Central memory CD8-positive, alpha-beta T cell (primary cell): ENCODE data around the gene RBM47.

Source experiments
- ATAC-seq: fragments of 150-1000 bp; cut with Tn5 transposase; replicated peaks from 2 replicates; pipeline ENCODE4 v1.10.0; 2022; ENCODE audit warnings: mild to moderate bottlenecking, moderate FRiP score, moderate number of reproducible peaks; ENCODE audit not compliant: poor library complexity, severe bottlenecking; ENCODE audit errors: extremely low read depth
- DNase-seq, 2 donors: peaks; one replicate each; pipeline ENCODE4 v3.0.0; 2021; ENCODE audit warnings: low spot score in 2 of 2
- H3K27ac Mint-ChIP-seq: one replicate; pipeline ENCODE4 v1.8.0; 2022; ENCODE audit warnings: low read depth, mild to moderate bottlenecking, moderate library complexity, mixed read lengths
- H3K27me3 Mint-ChIP-seq: one replicate; pipeline ENCODE4 v1.8.0; 2022; ENCODE audit warnings: mixed read lengths
- H3K36me3 Mint-ChIP-seq: one replicate; pipeline ENCODE4 v1.8.0; 2022; ENCODE audit warnings: mild to moderate bottlenecking, moderate library complexity, mixed read lengths; ENCODE audit not compliant: insufficient read depth
- H3K4me1 Mint-ChIP-seq: one replicate; pipeline ENCODE4 v1.8.0; 2022; ENCODE audit warnings: mixed read lengths
- H3K4me3 Mint-ChIP-seq: one replicate; pipeline ENCODE4 v1.8.0; 2022; ENCODE audit warnings: mild to moderate bottlenecking, moderate library complexity, mixed read lengths
- H3K9me3 Mint-ChIP-seq: one replicate; pipeline ENCODE4 v1.8.0; 2022; ENCODE audit warnings: mixed read lengths

RBM47 gene

DNA sequence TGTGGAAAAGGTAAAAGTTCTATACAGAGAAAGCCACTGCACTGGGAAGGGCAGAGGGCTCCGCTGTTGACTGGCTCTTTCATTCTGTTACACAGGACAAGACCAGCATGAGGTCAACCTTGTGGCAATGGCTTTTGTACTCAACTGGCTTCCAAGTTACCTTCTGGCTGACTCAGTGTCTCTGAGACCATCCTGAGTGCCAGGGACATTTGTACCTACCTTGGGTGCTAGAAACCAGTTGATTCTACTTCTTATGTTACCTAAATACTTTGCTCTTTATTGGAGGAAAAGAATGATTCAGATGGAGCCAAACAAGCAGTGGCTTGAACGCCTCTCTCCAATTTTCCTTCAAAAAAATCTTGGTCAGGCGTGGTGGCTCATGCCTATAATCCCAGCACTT, 123.2 kb downstream of the RBM47 start:
- Mint-ChIP-seq H3K4me1 (no peaks in the 10 kb centered on the region), H3K27ac (no peak overlapping the region), H3K9me3 (no peaks in the 10 kb centered on the region), H3K4me3 (no peak overlapping the region), H3K27me3 (no peaks in the 10 kb centered on the region), H3K36me3 (peaks cover 5% of the 10 kb centered on the region)
- ATAC-seq (no peak), DNase-seq (no peak)

DNA sequence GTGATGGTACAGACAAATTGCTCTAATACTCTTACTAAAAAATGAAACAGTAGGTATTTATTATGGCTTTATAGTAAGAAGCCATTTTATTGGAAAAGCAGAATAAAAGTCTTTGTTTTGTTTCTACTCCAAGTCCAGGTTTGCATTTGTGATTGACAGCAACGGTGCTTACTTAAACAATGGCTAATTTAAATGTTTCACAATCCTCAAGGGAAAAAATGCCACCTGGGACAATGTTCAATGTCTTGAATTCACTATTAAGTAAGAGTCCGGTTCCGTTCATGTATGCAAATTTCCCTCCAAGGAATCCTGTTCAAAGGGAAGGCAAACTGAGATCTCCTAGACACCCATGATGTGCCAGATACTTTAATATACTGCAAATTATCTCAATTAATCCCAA, 123.6 kb downstream of the RBM47 start:
- Mint-ChIP-seq H3K36me3 (peaks cover 5% of the 10 kb centered on the region), H3K9me3 (no peaks in the 10 kb centered on the region), H3K27ac (no peak overlapping the region), H3K4me1 (no peaks in the 10 kb centered on the region), H3K4me3 (no peak overlapping the region), H3K27me3 (no peaks in the 10 kb centered on the region)
- DNase-seq (no peak), ATAC-seq (no peak)

DNA sequence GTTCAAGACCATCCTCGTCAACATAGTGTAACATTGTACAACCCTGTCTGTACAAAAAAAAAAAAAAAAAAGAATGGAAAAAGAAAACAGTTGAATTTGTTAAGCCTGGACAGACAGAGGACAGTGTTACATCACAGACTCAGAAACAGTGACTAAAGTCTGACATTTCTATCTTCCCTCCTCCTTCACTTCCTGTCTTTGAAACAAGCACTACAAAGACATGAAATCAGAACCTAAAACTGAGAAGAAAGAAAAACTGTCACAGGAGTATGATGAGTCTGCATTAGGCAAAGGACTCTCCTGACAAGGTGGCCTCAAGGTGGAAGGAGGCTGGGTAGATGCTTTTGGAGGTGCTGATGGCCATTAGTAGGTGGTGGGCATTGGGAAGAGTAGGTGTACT, 126.7 kb downstream of the RBM47 start:
- Mint-ChIP-seq H3K27ac (no peak overlapping the region), H3K4me3 (no peak overlapping the region), H3K36me3 (peaks cover 5% of the 10 kb centered on the region), H3K4me1 (no peaks in the 10 kb centered on the region), H3K27me3 (no peaks in the 10 kb centered on the region), H3K9me3 (no peaks in the 10 kb centered on the region)
- DNase-seq: no peak
- no peak for ATAC-seq

DNA sequence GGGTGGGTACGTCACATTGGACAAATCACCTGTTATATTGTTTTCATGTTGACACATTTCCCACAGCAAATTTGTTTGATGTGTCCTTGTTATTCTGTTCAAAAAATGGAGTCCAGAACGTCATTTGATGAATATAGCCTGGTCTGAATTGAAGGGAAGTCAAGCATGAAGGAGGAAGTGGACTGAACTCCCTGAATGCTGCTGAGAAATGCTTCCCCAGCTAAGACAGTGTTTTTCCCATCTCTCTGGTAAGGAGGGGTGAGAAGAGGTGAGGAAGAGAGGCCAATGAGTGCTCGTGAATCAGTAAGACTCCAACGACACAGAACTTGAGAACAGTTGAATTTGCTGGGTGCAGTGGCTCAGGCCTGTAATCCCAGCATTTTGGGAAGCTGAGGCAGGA, 127.4 kb downstream of the RBM47 start:
- ATAC-seq (no peak), DNase-seq (no peak)
- peaks cover 5% of the 10 kb centered on the region for H3K36me3 Mint-ChIP-seq
- H3K4me1 Mint-ChIP-seq: no peaks in the 10 kb centered on the region
- H3K27ac Mint-ChIP-seq: no peak overlapping the region
- no peaks in the 10 kb centered on the region for H3K27me3 Mint-ChIP-seq
- no peak overlapping the region for H3K4me3 Mint-ChIP-seq
- no peaks in the 10 kb centered on the region for H3K9me3 Mint-ChIP-seq

DNA sequence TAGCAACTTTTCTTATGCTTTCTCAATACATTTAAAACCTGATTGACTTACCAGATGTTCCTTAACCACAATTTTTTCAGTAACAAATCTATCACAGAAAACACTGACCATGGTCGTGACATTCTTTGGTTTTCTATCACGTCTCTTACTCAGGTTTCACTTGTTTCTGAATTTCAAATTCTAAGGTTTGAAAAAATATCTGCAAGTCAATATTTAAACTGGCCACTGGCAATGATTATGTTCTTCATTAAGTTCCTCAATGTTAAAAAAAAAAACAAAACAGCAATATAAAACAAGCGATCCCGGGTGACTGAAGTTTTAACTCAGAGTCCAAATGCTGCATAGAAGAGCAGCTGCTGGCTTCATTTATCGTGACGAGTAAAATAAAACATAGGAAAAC, 128.9 kb downstream of the RBM47 start:
- H3K4me1 Mint-ChIP-seq: no peaks in the 10 kb centered on the region
- DNase-seq: no peak
- no peaks in the 10 kb centered on the region for H3K9me3 Mint-ChIP-seq
- ATAC-seq: no peak
- H3K36me3 Mint-ChIP-seq: peaks cover 5% of the 10 kb centered on the region
- no peak overlapping the region for H3K4me3 Mint-ChIP-seq
- H3K27ac Mint-ChIP-seq: no peak overlapping the region
- peaks cover 4% of the 10 kb centered on the region for H3K27me3 Mint-ChIP-seq

DNA sequence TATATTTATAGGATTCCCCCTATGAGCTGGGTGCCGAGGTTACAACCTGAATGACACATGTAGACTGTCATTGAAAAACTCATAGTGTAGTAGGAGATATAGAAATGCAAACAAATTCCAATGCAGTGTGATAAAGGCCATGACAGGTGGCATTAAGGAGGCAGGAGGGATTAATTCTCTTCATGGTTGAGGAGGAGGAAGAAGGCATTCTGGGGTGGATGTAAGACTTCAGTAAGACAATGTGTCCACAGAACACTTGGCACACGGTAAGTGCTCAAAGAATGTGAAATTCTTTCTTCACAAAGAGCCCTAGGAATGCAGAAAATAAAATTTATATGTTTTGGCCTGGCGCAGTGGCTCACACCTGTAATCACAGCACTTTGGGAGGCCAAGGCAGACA, 136.5 kb downstream of the RBM47 start:
- Mint-ChIP-seq H3K27ac (no peak overlapping the region), H3K4me3 (no peak overlapping the region), H3K36me3 (no peaks in the 10 kb centered on the region), H3K4me1 (no peaks in the 10 kb centered on the region), H3K9me3 (no peaks in the 10 kb centered on the region), H3K27me3 (peaks cover 44% of the 10 kb centered on the region)
- DNase-seq (no peak), ATAC-seq (no peak)

DNA sequence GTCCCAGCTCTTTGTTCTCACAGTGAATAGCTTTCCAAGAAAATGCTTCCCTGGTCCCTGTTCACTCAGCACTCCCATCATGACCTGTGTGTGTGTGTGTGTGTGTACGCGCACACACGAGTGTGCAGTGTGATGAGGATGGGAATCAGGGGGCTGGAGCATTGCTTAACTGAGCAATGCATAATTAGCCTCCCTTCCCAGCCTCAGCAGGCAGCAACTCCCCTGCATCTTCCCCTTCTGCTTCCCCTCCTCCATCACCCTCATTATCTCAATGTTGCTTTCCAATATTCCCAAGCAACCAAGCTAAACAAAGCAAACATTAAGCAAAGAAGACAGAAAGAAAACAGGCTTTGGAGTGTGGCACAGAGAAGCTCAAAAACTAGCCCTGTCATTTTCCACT, 137.0 kb downstream of the RBM47 start:
- Mint-ChIP-seq H3K4me1 (no peaks in the 10 kb centered on the region), H3K36me3 (no peaks in the 10 kb centered on the region), H3K27ac (no peak overlapping the region), H3K9me3 (no peaks in the 10 kb centered on the region), H3K4me3 (no peak overlapping the region), H3K27me3 (peaks cover 48% of the 10 kb centered on the region)
- no peak for ATAC-seq
- DNase-seq: no peak

DNA sequence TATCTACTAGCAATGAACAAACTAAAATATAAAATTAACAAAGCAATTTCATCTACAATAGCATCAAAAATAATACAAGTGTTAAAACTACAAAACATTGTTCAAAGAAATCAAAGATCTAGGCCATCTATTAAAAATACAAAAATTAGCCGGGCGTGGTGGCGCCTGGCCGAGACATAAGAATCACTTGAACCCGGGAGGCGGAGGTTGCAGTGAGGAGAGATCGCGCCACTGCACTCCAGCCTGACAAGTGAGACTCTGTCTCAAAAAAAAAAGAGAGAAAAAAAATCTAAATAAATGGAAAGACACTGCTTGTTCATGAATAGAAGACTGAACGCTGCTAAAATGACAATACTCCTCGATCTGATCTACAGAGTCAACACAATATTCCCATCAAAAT, 139.2 kb downstream of the RBM47 start:
- no peaks in the 10 kb centered on the region for H3K4me1 Mint-ChIP-seq
- no peak overlapping the region for H3K27ac Mint-ChIP-seq
- no peak for ATAC-seq
- no peaks in the 10 kb centered on the region for H3K36me3 Mint-ChIP-seq
- H3K27me3 Mint-ChIP-seq: peaks cover 64% of the 10 kb centered on the region
- DNase-seq: no peak
- H3K4me3 Mint-ChIP-seq: no peak overlapping the region
- no peaks in the 10 kb centered on the region for H3K9me3 Mint-ChIP-seq

DNA sequence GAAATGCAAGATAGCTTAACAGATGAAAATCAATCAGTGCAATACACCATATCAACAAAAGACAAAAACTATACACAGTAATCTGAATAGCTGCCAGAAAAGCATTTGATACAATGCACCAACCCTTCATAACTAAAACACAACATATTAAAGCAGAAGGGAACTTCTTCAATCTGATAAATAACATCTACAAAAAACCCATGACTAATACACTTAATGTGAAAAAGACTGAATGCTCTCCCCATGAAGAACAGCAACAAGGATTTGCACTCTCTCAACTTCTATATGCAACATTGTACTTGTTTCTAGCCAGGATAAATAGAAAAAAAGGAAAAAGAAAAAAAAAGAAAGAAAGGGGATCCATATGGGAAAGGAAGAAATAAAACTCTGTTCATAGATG, 139.7 kb downstream of the RBM47 start:
- DNase-seq: no peak
- H3K36me3 Mint-ChIP-seq: no peaks in the 10 kb centered on the region
- ATAC-seq: no peak
- H3K9me3 Mint-ChIP-seq: no peaks in the 10 kb centered on the region
- peaks cover 68% of the 10 kb centered on the region for H3K27me3 Mint-ChIP-seq
- H3K4me3 Mint-ChIP-seq: no peak overlapping the region
- H3K4me1 Mint-ChIP-seq: no peaks in the 10 kb centered on the region
- no peak overlapping the region for H3K27ac Mint-ChIP-seq

DNA sequence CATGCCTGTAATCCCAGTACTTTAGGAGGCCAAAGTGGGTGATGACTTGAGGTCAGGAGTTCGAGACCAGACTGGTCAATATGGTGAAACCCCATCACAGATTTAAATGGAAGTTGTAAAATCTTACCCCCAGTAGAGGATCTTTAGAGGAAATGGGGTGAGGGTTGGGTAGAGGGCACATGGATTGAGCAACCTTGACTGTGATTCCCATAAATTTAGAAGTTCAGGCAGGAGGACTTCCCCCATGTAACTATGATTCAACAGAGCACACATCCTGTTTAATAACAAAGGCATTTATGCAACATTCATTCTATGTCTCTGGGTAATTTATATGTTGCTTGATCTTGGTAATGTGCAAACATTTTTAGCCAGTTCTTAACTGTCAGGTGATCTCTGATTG, 143.1 kb downstream of the RBM47 start:
- ATAC-seq: no peak
- no peak overlapping the region for H3K27ac Mint-ChIP-seq
- no peaks in the 10 kb centered on the region for H3K4me1 Mint-ChIP-seq
- peaks cover 81% of the 10 kb centered on the region for H3K27me3 Mint-ChIP-seq
- H3K4me3 Mint-ChIP-seq: no peak overlapping the region
- no peak for DNase-seq
- H3K9me3 Mint-ChIP-seq: no peaks in the 10 kb centered on the region
- H3K36me3 Mint-ChIP-seq: no peaks in the 10 kb centered on the region

DNA sequence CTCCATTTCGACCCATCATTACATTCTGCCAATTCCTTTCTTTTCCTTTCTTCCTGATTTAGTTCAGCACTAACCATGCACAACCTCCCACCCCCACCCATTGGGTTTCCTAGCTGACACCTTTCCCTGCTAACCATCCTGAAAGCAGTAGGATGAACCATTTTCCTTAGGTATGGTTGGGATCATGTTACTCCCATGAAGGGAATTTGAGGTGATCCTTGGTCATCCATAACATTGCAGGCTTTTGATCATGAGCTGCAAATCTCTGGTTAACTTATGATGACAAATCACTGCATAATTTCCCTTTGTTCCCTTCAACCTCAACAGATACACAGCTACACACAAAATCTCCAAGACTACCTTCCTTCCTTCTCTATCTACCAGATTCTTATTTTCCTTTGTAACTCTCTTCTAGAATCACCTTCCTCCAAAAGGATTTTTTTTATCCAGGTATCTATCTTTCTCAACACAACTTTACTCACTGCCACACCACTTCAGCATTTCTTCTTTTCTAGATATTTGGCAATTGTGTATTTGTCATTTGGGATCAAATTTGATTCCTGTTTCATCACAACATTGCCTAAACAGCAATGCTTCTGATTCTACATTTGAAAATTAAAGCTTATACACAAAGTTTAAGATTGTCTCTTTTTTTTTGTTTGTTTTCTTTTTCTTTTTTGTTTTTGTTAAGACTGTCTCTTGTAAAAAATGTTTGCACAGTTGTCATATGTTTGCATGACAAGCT, 145.1 kb downstream of the RBM47 start:
- Mint-ChIP-seq H3K27me3 (peaks cover 70% of the 10 kb centered on the region), H3K36me3 (no peaks in the 10 kb centered on the region), H3K9me3 (no peaks in the 10 kb centered on the region), H3K4me3 (no peak overlapping the region), H3K27ac (no peak overlapping the region), H3K4me1 (no peaks in the 10 kb centered on the region)
- ATAC-seq: no peak
- no peak for DNase-seq

DNA sequence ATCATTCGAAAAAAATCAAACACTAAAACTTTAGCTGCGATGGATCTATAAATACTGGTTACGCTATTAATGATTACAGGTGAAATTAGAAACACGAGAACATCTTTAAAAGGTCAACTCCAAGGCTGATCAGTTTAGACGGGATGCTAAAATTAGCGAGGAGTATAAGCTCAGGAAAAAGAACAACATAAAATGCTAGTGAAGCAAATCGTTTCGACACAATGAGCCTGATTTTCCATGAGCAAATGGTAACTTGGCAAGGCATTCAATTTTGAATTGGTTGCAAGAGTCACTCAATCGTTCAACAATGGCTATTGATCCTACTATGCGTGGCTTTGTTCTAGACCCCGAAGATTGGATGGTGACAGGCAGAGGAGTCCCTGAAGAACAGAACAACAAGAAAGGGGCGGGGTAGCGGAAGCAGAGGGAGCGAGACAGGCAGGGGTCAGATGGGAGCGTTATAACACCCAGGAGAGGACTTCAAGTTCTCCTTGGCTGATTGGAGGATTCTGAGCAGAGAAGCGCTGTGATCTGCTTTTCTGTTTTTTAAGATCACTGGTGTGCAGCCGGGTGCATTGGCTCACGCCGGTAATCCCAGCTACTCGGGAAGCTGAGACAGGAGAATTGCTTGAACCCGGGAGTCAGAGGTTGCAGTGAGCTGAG, 146.5 kb downstream of the RBM47 start:
- DNase-seq: no peak
- no peak for ATAC-seq
- Mint-ChIP-seq H3K36me3 (no peaks in the 10 kb centered on the region), H3K27ac (no peak overlapping the region), H3K4me3 (no peak overlapping the region), H3K9me3 (no peaks in the 10 kb centered on the region), H3K27me3 (peaks cover 62% of the 10 kb centered on the region), H3K4me1 (no peaks in the 10 kb centered on the region)

DNA sequence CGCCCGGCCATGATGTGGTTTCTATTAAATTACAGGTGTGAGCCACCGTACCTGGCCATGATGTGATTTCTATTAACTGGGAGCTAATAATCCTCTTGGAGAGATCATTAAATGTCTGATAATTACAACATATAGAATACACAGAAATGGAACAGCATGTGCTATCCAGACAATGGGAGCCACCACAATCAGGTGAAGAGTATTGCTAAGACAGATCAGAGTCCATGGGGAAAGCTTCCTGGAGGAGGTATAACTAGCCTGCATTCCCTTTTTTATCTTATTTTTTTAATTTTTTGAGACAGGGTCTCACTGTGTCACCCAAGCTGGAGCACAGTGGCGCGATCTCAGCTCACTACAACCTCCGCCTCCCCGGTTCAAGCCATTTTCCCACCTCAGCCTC, 147.7 kb downstream of the RBM47 start:
- ATAC-seq (no peak), DNase-seq (no peak)
- Mint-ChIP-seq H3K9me3 (no peaks in the 10 kb centered on the region), H3K27me3 (peaks cover 51% of the 10 kb centered on the region), H3K4me1 (no peaks in the 10 kb centered on the region), H3K36me3 (no peaks in the 10 kb centered on the region), H3K27ac (no peak overlapping the region), H3K4me3 (no peak overlapping the region)
